Measurements from ENCODE around the gene MSLN. TPM values are rescaled to one million over a fixed set of nuclear protein-coding genes. Genes with fewer than 3 reads are reported as not detected.

Gene MSLN
- polyA plus RNA-seq, 1 donor = 17.1 TPM

DNA sequence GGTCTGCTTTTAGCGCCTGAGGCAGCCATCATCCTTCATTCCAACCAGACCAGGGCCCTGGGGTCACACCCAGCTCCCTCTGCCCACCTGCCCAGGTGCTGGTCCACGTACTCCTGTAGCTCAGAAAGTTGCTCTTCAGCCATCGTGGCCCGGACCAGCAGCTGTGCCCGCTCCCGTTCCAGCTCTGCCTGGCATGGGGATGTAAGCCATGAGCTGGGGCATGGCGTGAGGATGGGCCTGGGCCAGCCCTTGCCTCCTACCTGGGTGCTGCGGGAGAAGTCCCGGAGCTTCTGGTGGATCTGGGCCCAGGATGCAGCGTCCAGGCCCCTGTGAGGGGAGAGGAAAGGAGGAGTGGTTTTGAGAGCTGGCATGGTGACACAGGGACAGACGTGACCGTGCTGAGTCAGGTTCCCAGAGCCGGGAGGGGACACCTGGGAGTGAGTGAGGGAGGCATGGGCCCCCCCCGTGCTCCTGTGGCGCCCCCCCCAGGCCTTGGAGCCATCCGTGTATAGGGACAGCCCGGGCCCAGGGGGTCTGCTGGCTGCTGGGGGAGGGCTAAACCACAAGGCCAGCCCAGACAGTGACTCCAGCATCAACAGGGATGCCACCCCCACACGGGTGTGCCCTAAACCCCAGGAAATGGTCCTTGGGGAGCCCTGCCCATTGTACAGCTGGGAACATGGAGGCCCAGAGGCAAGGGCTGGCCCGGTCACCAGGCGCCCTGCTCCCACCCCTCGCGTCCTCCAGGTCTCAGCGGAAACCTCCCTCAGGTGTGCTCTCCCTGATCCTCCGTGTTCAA lies 37.5 kb upstream of the MSLN start:
- no peak for DNase-seq

DNA sequence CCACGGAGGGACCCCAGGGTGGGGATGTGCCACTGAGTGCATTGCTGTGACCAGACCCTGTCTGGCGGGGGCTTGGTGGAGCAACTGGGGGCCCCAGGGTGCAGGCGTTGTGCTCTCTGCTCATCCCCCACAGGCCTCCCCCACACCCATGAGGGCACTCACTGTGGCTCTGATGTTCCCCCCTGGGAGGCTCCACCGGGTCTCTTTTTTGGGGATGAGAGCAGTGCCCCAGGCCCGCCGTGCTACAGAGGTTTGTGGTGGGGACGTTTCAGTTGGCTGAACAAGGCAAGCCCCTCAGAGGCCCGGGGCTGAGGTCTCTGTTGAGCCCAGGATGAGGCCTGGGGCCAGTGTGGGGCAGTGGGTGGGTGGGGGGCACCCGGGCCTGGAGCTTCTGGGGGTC lies 36.8 kb upstream of the MSLN start:
- no peak for DNase-seq

DNA sequence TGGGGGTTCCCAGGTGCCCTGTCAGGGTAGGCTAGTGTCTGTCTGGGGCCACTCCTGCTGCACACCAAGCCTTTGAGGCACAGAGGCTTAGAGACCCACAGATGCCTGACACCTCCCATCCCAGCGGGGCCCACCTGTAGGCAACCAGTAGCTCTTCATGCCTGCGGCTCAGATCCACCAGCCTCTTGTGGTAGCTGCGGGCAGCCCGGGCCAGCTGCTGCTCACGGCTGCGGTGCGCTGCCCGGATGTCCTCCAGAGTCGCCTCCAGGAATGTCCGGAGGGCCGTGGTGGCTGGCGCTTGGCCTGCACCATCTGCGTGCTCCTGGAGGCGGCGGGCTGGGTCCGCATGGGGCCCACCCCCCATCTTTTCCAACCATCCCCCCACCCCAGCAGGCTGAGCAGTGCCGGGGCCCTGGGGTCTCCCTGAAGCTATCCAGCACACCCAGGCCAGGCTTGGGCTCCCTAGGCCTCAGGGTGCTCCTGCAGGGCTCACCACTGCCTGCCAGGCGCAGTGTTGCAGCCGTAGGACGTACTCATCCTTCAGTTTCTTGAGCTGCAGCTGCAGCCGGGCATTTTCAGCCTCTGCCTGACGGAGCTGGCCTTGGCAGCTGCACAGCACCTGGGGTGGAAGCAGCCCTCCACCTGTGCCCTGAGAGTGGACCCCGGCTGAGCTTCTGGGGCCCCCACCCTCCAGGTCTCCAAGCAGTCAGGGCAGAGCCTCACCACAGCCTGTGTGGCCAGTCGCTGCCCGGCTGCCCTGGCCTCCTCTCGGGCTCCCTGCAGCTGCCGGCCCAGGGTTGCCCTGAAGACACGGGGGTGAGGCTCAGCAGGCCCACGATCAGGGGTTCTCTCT lies 36.1 kb upstream of the MSLN start:
- DNase-seq = no peak

DNA sequence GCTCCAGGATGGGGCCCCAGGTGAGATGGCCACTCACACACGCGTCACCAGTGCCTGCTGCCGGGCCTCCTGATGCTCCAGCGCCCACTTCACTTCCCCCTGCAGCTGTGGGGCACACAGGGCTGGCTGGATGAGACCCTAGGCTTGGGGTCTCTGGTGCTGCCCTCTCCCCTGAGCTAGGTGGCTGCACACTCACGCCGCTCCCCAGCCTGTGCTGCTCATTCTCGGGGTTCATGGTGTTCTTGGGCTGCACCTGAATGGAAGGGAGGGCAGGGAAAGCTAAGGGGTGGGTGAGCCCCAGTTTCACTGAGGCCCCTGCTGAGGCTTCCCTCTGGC lies 35.5 kb upstream of the MSLN start:
- DNase-seq = no peak

DNA sequence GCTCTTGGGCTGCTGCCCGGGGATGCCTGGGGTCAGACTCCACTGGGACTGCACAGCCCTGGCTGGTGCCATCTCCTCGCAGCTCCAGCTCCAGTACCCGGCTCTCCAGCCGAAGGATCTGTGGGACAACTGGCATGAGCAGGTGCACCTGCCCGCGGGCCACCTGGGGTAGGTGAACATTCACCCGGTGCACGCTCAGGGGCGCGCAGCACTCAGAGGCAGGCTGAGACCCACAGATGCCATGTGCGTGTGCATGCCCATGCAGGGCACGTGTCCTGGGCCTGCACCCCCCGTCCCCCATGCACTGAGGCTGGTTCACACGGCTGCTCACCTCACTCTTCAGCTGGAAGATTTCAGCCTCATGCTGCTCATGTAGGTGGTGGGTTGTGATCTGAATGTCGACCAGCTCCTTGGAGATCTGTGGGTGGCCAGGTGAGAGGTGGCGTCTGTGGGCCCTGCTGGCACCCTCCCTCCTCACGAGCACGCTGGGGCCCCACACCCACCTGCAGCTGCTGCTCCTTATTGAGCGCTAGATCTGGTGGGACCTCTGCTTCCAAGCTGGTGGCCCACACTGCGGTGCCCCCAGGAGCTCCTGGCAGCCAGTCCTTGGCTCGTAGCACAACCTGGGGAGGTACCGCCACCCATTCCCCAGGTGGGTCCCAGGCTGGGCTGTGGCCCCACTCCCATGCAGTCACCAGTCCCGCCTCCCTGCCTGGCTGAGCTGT lies 34.9 kb upstream of the MSLN start:
- no peak for DNase-seq

DNA sequence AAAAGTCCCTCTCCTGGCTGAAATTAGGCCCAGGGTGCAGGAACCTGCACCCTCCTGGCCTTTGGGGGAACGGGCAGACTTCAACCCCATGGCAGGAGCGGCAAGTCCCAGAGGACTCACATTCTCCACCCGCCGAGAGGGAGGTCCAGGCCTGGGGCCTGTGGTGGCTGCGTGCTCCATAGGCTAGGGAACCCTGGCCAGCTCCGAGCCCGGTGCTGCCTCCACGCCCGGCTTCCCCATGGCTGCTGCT lies 34.4 kb upstream of the MSLN start:
- DNase-seq = no peak

DNA sequence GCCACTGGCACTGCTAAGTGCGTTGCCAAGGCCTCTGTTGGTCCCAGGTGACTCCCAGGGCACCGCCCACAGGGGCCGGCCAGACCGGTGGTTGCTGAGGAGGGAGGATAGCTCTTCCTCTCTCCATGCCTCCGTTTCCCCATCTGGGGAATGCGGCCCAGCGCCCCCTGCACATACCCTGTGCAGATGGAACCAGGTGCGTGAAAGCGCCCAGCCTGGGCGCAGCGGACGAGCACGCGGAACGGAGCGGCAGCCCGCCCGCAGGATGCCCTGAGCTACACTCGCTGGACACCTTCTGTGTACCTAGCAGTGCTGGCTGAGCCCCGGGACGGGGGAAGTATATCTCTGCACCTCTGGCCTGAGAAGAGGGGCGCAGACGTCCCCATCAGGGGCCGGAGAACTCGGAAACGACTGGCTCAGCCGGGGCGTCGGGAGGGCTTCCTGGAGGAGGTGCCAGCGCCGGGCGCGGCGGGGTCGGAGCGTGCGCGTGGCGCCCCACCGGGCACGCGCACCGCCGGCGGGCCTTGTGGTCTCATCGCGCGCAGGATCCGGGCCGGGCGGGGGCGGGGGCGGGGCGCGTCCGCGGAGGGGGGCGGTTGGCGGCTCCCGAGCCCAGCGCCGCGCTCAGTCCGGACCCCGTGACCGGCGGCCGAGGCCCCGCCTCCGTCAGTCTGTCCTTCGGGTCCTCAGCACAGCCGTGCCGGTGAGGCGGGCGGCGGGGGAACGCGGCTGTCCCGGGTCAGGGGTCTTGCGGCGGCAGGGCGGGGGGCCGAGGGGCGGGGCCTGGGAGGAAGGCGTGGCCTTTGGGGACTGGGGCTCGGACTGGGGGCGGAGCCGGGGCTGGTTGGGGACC lies 33.9 kb upstream of the MSLN start, which contains the start of the genes CCDC78 and HAGHL:
TSS of gene CCDC78 (minus strand) at position 6 of the 853 bp plus-strand sequence. CDS start 76 bp downstream, outside the sequence.
TSS of gene HAGHL (plus strand) at position 669 of the 853 bp plus-strand sequence. CDS start 404 bp downstream, outside the sequence.
- no peak for DNase-seq

DNA sequence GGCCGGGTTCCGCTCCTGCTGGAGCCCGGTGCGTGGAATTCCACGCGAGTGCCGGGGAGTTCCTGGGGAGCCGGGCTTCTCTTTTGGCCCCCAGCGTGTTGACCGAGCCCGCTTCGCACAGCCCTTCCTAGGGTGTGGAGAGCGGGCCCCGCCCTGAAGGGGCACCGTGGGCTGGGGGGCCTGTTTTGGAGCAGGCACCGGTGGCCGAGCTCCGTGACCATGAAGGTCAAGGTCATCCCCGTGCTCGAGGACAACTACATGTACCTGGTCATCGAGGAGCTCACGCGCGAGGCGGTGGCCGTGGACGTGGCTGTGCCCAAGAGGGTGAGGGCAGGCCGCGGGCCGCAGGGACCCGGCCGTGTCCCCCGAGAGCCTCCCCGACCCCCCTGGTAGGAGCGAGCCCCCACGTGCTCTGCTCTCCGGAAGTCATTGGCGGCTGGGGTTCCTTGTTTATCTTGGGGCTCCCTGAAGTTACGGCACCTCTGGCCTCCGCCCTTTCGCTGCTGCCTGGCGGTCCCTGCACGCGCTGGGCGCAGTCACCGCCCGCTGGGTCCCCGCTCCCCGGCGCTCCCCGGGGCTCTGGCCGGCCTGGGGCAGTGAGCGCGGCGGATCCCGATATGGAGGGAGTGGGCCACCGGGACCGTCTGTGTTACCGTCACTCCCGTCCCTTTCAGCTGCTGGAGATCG lies 33.1 kb upstream of the MSLN start:
- no peak for DNase-seq

DNA sequence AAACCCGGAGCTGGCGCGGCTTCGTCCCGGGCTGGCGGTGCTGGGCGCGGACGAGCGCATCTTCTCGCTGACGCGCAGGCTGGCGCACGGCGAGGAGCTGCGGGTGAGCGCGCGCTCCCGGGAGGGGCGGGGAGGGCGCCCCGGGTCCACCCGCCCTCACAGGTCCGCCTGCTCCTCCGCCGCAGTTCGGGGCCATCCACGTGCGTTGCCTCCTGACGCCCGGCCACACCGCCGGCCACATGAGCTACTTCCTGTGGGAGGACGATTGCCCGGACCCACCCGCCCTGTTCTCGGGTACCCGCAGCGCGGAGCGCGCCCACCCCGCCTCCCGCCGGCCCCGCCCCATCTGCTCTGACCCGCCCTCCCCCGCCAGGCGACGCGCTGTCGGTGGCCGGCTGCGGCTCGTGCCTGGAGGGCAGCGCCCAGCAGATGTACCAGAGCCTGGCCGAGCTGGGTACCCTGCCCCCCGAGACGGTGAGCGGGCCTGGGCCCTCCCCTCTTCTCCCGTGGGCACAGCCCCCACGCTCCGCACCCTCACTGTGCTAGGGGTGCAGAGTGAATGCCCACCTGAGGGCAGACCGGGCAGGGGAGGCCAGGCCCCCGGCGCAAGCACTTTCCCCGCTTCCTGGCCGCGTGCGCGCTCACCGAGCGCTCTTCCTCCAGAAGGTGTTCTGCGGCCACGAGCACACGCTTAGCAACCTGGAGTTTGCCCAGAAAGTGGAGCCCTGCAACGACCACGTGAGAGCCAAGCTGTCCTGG lies 32.2 kb upstream of the MSLN start:
- DNase-seq = no peak

DNA sequence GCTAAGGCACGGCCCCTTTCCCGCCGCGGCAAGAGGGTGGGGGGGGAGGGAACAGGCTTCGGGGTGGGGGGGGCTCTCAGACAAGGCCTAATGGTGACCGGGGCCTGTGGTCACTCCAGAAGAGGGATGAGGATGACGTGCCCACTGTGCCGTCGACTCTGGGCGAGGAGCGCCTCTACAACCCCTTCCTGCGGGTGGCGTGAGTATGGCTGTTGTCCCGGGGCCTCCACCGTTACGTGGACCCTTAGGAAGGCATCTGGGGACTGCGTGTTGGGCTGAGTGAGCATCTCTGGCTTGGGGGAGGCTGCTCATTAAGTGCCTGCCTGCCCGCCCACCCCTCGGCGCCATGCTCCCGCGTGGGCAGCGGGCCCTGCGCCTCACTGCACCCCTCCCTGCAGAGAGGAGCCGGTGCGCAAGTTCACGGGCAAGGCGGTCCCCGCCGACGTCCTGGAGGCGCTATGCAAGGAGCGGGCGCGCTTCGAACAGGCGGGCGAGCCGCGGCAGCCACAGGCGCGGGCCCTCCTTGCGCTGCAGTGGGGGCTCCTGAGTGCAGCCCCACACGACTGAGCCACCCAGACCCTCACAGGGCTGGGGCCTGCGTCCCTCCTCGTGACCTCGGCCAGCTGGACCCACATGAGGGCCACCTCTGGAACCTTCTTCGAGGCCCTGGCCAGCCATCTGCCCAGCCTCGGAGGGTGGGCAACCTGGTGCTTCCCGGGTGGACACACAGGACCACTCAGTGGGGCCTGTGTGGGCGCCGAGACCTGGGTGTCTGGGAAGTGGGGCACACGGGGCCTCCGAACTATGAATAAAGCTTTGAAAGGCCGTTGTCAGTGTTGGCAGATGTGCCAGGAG lies 31.4 kb upstream of the MSLN start:
- DNase-seq = no peak

DNA sequence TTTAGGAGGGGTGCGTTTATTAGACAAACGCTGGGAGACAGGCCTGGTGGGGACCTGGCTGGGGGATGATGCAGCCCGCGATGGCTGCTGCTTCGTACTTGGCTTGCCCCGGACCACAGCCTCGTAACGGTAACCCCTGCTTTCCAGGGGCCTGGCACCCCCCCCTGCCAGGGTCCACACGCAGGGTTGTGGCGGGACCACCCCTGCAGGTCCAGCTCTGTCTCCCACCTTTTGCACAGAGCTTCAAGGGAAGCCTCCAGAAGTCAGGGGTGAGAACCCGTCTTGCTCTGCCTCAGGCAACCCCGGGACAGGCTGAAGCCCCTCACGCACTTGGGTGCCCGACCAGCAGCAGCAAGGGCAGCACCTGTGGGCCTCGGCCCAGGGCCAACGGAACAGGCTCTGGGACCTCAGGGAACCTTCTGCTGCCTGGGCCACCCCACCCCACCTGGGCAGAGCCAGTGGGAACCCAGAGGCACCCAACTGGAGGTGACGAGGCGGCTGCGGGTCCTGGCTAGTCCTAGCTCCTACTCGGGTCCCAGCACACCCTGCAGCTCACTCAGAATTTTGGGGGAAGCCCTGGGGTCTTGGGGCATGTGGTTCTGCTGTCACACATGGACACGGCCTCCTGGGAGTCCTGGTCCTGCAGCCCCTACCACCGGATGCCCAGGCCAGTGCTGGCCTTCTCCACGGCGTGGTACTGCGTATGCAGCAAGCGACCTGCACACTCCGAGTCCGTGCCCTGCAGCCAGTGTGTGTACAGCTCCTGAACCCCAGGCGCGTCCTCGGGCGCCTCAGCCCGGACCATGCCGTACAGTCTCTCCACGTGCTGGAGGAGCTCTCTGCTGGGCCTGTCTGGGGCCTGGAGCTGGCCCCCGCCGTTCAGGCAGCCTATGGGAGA lies 30.5 kb upstream of the MSLN start:
- DNase-seq = no peak

DNA sequence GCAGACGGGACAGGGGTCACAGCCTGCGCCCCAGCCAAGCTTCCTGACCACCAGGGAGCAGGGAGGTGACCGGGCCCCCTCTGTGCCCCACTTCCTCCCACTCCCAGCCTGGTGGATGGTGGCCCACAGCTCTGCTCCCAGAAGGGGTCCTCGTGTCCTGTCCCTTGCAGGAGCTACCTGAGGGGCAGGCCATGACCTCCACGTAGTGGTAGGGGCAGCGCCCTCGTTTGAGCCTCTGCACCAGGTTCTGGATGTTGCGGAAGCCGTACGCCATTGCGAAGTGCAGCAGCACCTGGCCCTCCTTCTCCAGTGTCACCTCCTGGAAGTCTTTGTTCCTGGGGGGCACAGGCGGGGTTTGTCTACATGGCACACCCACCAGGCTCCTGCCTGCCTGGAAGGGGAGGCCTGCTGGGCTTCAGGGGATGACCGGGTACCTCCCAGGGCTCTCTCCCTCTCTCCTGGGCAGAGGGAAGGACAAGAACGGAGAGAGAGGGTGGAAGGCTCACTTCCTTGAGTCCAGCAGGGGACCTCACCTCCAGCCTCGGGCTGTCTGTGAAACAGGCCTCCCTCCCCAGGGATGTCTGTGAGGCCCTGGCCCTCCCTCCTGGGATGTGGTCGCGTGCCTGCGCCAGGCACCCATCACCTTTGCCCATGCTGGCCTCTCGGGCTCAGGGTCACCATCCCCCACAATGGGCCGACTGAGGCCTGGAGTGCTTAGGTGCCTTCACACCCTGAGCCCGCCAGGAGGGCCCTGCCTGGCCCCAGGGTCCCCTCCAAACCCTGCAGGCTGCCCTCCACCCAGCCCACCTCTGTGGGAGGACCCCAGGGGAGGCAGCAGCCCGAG lies 29.6 kb upstream of the MSLN start:
- DNase-seq = no peak

DNA sequence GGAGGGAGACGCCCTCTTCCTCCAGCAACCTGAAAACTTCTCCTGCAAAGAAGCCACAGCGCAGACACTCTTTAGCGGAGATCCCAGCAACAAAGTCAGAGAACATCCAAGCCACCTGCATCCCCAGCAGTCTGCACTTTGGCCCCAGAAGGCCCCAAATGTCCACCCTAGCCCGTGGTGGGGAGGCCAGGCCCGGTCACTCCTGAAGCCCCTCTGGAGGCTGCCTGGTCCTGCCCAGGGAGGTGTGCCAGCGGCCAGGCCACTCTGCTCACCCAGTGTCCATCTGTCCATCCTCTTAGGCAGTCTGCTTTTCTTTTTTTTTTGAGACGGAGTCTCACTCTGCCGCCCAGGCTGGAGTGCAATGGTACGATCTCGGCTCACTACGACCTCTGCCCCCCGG lies 28.2 kb upstream of the MSLN start:
- no peak for DNase-seq

DNA sequence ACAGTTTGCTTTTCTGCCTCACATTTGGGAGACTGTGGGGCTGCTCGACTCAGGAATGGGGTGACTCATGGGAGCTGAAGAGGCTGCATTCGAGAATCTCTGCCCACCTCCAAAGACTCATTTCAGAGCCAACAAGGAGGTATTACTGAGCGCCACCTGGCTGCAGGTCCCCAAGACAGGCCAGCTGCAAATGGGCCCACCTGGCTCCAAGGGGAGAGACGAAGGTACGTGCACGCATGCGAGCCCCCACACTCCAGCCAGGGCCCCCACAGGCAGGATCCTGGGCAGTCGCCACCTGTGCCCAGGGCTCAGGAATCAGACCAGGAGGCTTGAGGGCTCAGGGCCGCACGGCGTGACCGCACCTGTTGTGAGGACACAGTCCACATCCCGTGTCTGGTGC lies 27.6 kb upstream of the MSLN start:
- no peak for DNase-seq

DNA sequence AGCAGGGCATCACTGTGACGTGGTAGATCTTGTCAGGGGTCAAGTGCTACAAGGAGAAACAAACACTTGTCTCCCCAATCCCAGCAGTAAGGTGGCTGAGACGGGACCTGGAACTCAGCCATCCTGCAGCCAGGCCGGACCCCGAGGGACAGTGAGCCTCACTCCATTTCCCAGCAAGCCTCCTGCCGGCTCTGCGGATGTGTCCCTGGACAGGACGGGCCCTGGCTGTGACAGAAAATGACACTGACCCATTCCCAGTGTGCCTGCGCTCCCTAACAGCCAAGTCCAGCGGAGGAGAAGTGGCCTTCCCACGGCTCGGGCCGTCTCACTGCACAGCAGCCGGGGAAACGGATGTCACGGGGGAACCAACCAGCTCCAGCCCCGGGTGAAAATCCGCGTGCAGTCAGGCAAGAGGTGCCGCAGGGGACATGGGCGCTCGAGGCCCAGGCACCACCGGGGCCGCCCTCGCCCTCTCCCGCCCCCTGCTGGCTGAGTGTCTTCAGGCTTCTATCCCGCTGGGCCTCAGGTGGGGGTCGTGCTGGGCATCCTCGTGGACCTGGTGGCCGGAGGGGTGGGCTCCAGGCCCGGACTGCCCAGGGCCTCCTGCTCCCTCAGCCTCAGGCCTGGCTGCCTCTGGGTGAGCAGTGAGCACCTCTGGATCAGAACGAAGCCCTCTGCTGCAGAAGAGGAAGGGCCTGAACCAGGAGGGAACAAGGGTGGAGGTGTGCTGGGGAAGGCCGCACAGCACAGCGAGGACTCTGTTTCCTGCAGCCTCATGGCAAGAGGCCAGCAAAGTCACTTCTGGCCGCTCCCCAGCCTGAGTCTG lies 26.9 kb upstream of the MSLN start:
- no peak for DNase-seq

DNA sequence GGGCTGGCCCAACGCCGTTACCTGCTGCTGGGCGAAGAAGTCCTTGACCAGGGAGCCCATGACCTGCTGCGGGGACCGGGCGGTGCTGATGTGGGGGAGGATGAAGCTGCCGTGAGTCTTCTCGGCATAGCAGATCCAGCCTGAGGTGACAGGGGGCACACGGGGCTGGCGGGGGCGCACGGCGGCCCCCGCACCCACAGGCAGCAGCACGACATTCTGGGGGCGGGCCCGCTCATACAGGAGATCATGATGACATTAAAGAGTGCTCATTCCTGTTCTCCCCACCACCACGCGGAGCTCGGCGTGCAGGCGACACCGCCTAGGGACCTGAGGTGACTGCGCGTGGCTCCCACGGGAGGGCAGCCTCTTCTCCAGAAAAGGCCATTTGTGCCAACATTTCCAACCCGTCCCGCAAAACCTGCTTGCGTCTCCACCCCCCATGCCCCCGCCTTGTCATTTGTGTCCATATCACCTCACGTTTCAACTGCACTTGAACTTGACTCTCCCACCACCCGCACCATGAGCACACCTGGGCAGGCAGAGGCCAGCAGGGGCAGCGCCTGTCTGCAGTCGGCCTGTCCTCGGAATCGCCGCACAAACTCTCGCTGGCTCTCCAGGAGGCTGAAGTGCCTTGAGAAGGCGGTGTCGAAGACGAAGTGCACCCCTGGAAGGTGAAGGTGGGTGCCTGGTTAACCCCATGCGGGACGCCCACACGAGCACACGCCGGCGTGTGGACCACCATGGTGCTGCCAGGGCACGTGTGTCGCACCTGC lies 26.1 kb upstream of the MSLN start:
- no peak for DNase-seq

Data from left kidney (tissue), 2 donors.